IPS DF 4.7 (cell line): ENCODE measurements around the gene HOXB8.

Experiments used
- DNase-seq: peaks from one replicate; pipeline ENCODE4 v3.0.0-alpha.2; 2013; ENCODE audit warnings: low spot score; ENCODE audit errors: extremely low read depth

HOXB8 gene

GRCh38 chr17:48624544-48625494 is 9.7 kb upstream of the HOXB8 start:
- no peak for DNase-seq

DNA sequence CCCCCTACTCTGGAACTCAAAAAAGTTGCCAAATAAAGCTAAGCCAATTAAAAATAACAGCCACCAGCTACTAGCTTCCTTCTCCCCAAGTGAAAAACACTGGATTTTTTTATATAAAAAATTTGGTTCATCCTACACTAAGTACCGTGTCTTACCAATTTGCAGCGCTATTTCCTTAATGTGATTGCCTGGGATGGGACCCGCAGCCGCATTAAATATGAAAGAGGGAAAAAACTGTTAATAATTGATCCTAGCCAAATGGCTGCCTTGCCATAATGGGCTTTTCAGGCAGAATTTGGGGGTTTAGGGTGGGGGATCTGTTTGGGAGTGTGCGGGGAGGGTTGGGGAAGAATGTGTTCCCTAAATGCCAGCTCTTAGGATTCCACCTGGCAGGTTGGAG is 9.0 kb upstream of the HOXB8 start:
- DNase-seq: no peak

- DNase-seq: no peak
Observed at GRCh38 chr17:48623583-48623982, 8.5 kb upstream of the HOXB8 start.

DNA sequence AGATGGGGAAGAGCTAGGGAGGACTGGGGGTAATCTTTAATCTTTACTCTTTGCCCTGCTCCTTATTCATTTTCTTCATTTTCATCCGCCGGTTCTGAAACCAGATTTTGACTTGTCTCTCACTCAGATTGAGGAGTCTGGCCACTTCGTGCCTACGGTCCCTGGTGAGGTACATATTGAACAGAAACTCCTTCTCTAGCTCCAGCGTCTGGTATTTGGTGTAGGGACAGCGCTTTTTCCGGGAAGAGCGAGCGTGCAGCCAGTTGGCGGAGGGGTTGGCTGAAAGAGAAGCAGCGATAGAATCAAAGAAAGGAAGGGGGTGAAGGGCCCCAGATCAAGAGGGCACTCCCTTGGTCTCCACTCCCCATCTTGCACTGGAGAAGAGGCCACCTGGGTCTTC is 7.8 kb upstream of the HOXB8 start:
- no peak for DNase-seq

GRCh38 chr17:48621410-48622392 is 6.6 kb upstream of the HOXB8 start:
- DNase-seq: no peak

GRCh38 chr17:48620461-48621139 is 5.5 kb upstream of the HOXB8 start:
- no peak for DNase-seq

DNA sequence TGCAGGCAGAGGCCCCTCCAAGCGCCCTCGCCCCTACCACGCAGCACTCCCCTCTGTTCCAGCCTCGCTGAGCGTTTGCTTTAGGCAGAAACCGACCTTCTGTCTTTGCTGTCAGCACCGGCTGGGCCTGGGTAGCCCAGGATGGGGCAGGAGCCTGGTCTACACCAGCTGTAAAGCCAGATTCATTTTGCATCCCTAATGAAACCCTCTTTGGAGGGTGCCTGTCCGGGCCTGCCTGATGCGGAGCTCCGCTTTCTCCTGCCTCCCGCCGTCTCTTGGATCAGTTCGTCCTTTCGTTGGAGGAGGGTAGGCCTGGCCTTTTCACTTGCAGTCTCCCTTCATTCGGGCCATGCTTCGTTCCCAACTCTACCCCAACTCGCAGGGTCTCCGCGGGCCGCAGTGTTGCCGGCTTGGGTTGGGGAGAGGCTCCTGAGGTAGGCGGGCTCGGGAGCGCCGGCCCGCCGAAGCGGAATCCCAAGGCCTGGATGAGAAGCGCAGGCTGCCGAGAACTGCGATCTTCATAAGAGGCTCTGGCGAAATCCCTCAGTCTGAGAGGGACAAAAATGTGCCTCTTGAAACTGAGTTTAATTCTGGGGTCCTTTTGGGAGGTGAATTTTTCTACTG is 4.8 kb upstream of the HOXB8 start:
- no peak for DNase-seq

GRCh38 chr17:48618256-48618896 is 3.3 kb upstream of the HOXB8 start:
- no peak for DNase-seq

DNA sequence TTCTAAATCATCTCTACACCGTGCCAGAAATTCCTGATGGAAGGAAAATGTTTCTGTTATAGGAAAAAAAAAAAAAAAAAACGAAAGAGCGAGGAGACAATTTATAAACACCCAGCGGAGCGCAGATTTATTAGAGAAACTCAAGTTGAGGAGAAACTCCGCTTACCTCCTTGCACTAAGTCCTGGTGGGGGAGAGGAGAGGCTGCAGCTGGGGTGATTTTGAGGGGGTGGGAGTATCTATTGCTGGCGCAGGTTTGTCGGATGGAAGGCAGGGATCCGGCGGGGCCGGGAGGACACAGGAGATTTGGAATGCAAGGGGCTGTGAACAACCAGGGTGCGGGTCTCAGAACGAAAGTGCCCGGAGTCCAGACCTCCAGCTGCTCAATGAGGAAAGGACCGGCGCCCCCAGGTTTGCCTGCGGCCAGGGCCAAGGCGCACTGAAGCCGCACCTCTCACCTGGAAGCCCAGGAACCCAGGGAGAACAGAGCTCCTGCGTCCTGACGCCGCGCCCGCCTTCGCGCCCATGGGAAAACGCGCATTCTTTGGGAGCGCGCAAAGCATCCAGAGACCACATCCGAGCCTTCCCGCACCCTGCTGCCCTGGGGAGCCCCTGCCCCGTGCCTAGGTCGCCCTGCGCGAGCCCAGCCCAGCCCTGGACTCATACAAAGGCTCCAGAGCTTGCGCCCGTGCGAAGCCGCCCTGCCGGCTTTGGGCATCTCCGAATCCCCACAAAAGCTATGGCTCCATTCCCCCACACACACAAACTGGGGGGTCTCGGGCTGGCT is 2.6 kb upstream of the HOXB8 start:
- DNase-seq: no peak

DNA sequence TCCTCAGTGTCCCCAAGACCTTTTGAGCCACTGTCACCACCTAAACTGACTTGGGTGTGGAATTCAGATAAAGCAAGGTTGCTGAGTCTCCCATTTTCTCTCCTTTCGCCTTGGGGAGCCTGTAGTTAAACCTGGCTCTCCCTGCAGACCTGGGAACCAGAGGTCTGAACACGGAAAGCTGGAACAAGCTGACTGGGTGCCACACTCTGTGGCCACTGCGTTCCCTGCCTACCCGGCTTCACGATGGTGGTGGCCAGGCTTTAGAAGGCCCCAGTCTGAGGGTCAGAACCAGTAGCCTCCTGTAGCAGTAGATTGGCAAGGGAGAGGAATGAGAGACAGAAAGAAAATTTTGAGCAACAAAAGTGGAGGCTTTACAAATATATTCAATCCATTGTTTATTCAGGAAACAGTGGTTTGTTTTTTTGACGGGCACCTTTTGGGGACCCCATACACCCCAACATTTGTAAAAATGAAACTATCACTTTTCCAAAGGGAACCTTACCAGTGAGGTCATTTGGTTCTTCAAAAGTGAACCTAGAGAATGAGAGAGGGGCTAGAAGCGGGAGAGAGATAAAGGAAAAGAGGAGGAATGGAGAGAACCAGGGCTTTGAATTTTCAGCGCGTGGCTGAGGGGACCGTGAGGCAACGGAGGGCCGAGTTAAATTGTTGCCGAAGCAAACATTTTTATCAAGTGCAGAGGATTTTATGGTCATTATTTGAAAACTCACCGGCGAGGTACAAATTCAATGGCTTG is 1.8 kb upstream of the HOXB8 start:
- no peak for DNase-seq

DNA sequence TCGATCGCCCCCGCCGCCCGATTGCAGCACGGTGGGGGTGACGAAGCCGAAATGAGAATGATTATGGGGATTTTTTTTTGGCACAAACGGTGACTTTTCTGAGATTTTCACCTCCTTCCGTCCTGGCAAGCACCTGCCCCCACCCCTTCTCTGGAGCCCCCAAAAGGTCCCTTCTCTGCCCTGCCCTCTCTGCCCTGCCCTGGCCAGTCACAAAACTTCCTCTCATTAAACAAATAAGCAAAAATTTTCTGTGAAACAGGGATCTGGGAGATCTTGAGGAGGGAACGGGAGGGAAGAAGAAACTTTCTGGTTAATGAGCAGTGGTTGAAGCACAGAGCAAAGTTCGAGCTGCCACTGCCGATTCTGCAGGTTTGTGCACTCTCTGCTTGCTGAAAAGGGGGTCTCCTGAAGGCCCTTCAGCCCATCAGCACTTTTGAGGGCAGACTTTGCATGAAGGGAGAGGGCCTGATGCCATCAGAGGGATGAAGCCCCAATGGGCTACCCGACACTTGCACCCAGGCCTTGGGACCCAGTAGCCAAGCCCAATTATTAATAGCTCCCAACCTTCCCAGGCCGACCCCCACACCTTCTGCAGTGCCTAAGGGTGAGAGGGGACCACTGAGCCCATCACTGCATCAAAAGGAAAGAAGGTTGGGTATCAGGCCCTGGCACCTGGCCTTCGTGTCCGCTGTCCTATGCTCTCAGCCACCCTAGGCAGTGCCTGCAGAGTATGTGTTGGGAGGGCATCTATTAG is 1.0 kb upstream of the HOXB8 start:
- DNase-seq: no peak

DNA sequence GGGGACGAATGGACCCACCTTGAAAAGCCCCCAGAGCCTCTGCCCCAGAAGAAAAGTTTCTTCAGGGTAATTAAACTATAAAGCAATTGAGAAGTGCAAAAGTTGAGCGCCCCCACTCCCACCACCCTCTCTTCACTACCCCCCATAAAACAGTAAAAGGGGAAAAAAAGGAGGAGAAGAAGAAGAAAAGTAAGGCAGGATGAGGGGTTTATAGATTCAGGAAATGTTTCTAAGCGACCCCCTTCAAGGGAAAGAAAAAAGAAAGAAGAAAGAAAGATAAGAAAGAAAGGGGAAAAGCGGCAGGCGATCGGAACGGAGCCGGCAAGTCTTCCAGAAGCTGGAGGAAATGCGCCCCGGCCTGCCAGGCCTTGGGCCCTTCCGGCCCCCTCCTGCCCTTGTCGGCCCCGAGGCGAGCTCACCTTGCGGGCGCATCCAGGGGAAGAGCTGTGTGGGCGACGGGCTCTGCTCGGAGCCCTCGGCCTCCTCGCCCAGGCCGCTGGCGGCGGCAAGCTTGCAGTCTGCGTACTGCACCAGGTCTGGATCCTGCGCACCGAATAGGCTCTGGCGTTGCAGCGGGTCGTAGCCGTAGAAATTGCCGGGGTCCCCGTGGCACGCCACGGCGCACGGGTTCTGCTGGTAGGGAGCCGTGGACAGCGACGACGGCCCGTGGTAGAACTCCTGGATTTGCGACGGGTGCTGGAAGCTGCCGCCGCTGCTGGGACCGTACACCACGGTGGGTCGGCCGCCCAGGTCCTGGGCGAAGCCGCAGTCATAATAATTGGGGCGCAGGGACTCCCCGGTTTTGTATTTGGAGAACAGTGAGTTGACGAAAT is 1.0 kb downstream of the HOXB8 start:
- DNase-seq: no peak

DNA sequence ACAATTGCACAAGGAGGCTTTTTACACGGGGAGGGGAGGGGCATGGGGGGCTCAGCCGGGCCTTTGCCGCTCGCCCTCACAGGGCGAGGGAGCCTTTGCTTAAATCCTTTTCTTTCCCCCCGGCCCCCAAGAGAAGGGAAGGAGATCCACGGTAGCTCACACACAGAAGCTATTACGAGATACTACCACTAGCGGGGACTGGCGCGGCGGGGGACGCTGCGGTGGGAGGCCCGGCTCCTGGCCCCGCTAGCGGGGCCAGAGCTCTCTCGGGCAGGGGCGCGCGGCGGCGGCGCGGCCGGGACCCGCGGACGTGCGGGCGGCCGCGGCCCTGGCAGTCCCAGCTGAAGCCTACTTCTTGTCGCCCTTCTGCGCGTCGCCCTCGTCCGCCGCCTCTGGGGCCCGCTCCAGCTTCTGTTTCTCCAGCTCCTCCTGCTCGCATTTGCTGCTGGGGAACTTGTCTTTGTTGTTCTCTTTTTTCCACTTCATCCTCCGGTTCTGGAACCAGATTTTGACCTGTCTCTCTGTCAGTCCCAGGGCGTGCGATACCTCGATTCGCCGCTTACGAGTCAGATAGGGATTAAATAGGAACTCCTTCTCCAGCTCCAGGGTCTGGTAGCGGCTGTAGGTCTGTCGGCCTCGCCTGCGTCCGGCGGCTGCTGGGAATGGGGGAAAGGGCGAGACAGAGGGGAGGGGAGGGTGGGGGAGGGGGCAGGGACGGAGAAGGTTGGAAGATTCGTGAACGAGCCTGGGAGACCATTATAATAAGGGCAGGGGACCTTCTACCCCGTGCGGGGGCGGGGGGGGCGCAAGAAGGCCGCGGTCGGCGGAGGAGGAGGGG is 2.0 kb downstream of the HOXB8 start:
- no peak for DNase-seq

DNA sequence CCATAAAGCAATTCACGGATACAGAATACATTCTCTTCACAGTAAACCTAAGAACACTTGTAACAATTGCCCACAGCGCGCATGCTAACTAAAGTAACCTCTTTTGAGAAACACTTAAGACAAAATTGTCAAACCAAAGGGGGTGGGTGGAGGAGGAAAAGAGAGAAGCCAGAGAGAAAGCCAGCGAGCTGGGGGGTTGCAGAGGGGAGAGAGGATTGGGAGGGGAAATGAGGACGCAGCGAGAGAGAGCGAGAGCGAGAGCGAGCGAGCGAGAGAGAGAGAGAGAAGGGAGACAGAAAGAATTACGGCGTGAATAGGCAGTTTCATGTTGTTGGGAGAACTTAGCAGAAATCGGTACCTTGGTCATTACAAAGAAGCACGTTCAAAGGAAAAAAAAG is 2.6 kb downstream of the HOXB8 start:
- no peak for DNase-seq

DNA sequence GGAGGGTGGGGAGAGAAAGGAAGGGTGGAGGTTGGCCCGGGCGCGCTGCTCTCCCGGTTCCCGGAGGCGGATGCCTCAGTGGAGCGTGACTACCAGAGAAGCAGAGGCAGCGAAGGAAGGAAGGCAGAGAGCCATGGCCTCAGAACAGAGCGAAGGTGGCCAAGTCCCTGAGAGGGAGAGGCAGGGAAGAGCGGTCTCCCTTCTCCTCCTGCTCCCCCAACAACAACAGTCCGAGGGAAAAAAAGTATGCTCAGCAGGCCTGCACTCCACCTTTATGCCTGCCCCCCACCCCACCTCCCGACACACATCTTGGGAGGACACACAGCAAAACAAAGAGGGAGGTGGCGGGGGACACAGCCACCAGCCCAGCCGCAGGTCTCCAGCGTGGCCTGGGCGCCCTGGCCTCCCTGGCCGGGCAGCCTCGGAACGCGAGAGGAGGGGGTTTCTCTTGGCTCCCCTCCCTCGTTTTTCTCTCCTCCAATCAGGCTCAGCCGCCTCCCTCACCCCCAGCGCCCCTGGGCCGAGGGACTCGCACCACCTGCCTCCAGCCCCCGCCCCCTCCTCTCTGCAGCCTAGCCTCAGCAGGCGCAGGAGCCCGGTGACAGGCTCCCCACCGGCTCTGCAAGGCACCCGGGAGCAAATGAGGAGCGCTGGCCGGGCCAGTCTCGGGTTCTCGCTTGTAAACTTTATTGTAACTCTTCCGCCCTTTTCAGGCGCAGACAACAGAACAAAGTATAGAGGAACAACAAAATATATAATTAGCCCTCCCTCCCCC is 3.2 kb downstream of the HOXB8 start:
- no peak for DNase-seq

GRCh38 chr17:48611213-48611612 is 3.9 kb downstream of the HOXB8 start:
- no peak for DNase-seq
